ENCODE results near the gene RELT.

Gene RELT

DNA sequence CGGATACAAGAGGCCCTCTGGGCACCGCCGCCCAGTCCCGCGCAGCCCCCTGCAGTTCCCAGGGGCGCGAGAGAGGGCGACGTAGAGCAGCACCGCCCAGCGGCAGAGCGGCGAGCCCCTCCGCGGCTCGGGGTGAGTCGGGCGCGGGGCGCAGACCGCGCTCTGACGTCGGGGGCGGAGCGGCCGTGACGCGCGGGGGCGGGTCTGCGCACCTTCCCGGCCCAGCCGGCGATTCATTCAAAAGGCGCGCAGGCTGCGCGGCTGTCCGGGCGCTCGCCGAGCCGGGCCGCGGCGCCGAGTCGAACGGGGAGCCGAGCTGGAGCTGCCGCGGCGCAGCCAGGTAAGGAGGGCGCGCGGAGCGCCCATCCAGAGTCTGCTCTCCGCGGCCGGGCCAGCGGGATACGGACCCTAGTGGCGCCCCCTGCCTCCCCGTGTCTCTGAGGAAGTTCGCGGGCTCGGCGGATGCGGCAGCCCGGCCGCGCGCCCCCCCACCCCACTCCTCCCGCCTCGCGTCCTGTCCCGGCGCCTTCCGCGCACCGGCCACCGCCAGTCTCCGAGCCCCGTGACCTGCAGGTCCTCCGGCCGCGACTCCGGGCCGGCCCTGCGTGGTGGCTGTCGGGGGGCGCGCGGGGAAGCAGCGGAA is at the start of gene RELT:
TSS of gene RELT (plus strand) at position 240 of the 643 bp plus-strand sequence. CDS start 12,738 bp downstream, outside the sequence.
- peak; percentile 95 for DNase-seq

DNA sequence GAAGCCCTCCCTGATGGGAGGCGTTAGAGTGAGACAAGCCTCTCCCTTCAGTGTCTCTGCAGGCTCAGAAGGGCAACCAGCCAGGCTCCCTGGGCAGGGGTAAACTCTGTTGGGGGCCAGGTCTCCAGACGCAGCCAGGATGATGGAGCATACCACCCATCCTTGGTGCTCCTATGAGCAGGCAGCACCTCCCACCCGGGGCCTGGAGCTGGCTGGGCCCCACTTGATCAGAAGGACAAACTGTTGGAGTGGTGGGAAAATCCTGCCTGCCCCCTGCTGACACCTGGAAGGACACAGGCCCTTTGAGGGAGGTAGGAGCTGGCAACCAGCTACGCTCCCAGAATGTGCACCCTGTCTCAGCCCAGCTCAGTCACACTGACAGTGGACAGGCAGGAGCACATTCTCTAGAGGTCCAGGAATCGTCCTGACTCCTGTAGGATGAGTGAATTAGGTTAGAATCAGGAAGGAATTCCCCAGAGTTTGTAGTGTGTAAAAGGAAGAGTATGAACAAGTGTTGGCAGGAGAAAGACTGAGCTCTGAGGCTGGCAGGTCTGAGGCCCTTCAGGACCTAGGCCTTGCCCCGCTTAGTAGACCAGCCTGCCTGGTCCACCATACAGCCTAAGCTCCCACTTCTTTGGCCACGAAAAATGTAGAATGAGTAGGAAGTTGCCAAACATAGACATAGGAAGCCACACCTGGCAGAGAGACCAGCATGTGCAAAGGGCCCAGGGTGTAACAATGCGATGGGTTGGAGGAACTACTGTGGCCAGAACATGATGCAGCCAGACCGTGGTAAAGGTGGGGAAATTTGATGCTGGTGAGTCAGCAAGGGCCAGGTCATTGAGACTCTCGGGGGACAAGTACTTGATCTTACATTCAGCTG is 49.0 kb upstream of the RELT start:
- peak; percentile 18 for DNase-seq

DNA sequence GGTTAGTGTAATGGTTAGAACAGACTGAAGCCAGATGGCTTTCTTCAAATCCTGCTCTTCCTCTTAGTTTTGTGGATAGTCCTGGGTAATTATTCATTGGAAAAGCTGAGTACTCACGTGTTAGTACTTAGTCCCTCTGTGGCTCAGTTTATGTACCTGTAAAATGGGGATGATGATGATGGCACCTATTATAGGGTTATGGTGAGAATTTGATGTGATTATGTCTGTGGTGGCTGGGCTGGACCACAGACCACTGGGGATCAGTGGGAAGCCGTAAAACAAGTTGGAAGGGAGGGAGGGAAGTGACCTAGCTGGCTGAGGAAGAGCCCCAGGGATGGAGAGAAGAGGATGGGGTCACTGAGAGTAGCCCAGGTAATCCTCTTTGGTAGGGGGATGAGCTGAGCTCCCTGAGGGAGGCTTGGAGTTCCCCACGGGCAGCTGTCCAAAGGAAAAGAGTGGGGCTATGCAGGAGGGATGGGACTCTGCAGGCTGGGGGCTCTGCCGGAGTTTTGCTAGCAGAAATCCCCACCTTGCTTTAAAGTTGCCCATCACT is 48.3 kb upstream of the RELT start:
- no peak for DNase-seq

DNA sequence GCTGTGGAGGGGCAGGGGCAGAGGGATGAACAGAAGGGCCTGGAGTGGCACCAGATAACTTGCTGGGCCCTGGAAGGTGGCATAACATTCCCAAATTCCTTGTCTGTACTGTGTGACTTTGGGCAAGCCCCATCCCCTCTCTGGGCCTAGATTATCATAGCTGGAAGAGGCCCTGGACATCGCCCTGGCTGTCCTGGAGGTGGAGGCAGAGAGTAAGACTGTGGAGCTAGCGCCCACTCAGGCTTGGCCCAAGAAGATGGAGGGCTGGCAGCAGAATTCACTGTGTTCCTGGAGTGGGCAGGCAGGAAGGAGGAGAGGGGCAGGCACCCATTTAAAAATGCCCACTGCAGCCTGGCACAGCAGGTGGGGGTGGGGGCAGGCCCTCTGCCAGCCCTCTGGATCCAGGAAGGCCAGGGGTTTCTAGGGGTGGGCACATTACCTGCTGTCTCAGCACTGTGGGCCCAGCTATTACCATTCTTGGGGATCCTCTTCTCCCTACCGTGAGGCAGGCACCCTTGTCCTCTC is 45.6 kb upstream of the RELT start:
- no peak for DNase-seq

DNA sequence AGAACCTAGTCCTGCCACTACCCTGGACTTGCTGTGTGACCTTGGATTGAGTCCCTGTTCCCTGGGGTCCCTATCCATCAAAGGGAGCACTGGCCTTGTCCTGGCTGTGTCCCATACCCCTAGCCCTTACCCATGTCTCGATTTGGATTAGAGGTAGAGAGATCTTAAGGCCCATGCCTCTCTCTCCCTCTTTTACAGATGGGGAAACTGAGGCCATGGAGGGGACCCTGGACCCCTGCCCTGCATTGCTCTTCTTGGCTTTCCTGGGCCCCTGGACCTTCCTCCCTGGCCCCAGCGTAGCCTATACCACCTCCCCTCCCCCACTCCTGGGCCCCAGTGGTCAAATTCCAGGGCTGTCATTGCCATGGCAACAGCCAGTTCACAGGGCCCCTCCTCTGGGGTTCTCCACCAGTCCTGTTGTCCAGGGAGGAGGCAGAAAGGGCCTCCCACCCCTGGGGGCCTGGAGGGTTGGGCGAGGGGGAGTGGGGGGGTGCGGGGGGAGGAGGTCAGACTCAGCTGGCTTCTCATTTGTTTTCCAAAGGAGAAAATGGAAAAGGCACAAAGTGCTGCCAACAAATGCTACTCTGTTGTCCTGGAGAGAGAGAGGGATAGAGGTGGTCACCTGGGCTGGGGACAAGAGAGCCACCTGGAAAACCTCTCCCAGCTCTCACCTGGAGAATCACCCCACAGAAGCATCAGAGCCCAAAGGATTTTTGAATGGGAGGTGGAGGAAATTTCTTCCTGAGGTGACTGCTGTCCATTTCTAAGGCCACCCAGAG is 44.9 kb upstream of the RELT start:
- no peak for DNase-seq

- no peak for DNase-seq
Observed at GRCh38 chr11:73333173-73333572, 43.0 kb upstream of the RELT start.

DNA sequence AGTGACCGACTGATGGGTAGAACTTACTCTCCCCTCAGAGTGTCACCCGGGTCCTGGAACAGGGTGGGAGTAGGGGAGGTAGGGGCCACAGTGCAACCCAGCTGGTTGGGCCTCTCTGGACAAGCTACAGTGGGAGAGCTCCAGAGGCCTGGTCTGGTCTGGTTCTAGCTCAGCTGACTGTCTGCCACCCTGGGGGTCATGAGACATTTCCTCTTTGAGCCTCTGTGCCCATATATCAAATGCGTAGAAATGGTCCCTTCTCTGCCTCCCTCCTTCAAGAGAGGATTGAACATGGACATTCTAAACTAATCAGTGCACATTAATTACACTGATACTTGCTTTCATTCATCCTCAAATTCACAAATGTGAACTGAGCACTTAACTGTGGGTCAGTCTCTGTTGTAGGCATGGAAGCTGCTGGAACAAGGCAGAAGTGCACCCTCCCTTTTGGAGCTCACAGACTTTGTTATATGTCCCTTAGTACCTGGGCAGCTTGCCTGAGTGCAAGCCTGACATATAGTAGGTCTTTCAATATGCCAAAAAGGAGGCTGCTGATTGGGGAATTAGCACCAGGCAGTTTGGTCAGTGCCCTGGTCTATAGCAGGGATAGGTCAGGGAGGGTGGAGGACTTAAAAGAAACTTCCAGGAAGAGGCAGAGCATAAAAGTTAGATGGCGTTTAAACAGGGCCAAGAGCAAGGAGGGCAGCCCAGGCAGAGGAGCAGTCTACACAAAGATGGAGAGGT is 42.4 kb upstream of the RELT start:
- no peak for DNase-seq

DNA sequence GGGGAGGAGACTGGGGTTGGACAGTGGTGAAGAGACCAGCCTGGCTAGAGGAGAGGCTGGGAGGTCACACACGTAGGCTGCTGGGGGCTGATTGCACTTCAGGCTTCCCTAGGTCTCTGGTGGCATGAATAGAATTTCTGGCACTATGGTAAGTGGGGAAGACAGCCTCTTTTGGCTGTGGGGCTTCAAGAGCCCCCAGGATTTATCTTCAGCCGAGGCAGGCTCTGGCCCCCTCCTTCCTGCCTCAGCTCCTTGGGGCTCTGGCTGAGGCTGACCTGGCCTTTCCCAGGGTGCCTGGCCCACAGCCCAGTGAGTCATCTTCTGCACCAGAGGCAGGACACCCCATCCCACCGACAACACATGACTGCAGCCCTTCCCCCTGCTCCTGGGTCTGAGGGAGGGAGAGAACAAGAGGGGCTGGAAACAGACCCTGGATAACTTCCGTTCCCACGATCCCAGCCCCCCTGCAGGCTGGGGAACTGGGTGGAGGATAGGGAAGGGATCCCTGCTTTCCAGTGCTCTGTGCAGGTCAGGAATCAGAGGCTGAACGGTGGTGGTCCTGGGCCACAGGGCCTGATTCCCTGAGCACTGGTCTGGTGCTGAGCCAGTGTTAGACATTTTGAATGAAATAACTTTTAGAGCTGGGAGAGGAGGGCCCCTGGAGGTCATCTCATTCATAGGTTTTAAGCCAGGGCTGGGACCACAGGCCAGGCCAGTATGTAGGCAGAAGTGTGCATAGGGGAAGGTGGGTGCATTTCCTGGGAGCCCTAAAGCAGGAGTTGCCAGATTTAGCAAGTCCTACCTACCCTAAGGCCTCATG is 41.6 kb upstream of the RELT start:
- DNase-seq = no peak

DNA sequence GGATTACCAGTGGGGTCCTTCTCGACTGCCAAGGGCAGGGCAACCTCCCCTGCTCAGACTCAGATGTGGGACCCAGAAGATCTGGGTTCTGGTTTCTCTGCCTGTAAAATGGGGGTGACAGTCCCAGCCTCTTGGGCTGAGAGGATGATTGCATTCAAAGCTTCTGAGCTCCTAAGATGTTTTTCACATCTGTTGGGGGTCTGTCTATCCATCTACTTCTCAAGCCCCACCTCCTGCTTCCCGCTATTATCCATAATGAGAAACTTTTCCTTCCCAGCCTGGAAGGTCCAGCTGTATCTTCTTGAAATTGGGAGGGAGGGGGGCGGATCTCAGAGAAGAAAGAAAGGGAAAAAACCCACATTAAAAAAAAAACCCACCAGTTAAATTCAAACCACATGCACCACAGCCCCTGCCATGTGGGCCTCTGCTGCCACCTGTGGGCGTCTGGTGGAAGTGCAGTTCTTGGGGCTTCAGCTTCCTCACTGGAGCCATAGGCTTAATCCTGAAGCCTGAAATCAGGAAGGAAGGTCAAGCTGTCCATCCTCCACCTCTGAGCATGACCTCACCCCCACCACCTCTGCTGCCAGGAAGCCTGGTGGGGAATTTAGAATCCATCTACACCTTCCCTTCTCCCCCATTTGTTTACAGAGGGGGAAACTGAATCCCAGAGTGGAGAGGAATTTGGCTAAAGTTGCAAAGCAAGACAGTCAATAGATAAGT is 40.8 kb upstream of the RELT start:
- DNase-seq = peak; percentile 80

DNA sequence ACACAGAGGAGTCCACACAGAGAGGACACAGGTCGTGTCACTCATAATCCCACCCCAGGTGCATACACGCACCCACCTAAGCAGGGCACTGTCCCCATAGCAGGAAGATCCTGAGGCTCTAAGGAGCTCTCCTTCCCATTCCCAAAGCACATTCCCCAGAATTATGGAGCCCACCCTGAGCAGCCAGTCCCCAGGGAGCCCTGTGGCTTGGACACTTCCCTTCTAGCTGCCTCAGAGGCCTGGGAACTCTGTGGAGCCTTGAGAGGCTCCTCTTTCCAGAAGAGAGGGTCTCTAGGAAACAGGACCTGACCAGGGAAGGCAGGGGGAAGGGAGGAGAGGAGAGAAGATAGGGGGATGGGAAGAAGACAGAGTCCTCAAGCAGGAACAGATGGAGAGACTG is 38.4 kb upstream of the RELT start:
- no peak for DNase-seq

DNA sequence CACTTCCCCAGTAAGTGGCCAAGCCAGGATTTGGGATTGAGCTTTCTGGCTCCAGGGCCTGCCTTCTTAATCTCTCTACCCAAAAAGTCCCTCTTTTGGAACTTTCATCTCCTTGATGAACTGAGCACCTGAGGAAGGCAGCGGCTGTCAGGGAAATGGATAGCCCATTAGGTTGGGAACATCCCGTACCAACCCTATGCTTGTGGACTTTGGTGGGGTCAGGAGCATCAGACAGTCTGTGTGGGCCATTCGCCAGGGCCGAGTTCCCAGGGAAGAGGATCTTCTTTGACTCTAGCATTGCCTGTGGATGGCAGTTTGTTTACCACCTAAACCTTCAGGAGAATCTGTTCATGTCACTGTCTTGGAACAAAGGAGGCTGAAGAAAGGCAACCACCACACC is 37.9 kb upstream of the RELT start:
- no peak for DNase-seq

DNA sequence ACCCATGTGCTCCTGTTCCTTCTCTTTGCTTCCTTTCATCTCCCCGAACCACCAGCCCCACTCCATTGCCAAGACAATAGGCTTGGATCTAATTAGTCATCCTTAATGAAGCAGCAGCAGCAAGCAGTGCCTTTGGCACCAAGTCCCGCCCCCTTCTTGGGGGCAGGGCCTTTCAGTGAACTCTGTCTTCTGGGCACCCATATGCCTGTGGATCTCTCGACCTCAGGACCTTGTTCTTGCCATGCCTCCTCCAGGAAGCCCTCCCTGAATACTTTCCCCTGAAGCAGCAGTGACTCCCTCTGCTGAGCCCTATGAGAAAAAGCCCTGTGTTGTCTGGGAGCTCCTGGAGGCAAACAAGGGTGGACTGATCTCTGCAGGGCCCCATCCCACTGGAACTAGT is 36.0 kb upstream of the RELT start:
- DNase-seq = no peak

DNA sequence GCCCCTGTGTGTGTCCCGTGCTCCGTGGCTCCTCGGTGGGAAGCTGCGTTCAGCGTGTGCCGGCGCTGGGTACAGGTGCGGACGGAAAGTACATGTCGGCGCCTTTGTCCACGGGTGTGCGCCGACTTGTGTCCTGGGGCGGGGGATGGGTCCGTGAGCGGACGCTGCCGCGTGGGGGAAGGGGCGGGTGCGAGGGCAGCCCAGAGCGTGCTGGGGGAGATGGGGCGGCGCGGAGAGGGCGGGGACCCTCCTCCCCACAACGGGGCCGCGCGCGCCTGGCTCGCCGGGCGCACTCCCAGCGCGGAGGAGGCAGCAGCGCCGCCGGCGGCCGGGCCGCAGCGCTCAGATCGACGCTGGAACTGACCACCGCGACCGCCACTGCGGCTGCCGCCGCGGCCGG is 33.6 kb upstream of the RELT start:
- no peak for DNase-seq

- DNase-seq = no peak
Observed at GRCh38 chr11:73343076-73343873, 32.9 kb upstream of the RELT start.

DNA sequence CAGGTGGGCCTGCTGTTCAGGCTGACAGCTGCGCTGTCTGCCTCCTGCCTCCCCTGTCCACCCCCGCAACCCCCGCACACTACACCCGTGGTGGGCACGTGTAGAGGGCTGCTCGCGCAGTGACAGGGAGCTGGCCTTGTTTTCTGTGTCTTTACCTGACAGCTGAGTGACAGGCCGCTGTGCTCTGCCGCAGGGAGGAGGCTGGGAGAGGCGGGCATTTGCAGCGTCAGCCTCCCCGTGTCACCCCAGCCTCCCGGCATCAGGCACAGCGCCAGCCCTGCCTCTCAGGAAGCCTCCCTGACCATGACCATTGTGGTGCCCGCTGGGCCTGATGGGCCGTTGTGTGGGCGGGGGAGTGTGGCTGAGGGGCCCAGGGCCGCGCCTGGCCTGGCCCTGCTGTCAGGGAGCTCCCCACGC is 32.0 kb upstream of the RELT start:
- no peak for DNase-seq

DNA sequence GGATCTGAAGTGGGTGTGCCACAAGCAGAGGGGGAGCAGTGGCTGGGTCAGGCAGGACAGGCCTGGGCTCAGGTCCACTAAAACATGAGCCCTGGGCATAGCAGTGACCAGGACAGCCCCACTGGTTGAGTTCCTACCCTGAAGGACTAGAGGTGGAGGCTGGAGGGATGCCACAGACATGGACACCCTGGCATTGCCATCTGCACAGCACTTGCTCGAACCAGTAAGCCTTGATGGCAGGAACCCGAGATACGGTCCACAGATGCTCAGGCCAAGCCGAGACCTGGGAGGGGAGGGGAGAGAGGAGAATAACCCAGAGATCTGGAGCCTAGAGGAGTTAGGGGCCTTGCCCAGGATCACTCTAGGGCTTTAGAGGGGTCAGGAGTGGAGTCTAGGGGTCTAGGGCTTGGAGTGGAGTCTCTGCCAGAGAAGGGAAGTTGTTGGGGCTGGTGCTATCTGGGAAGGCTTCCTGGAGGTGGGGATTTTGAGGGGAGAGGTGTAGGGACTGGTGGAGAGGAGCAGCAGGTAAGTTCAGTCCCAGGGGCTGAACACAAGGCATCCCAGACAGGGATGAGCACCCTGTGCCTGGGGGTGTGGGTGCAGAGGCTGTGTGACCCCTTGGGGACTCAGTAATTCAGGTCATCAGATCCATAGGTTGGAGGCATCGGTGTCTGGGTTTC is 30.6 kb upstream of the RELT start:
- no peak for DNase-seq

DNA sequence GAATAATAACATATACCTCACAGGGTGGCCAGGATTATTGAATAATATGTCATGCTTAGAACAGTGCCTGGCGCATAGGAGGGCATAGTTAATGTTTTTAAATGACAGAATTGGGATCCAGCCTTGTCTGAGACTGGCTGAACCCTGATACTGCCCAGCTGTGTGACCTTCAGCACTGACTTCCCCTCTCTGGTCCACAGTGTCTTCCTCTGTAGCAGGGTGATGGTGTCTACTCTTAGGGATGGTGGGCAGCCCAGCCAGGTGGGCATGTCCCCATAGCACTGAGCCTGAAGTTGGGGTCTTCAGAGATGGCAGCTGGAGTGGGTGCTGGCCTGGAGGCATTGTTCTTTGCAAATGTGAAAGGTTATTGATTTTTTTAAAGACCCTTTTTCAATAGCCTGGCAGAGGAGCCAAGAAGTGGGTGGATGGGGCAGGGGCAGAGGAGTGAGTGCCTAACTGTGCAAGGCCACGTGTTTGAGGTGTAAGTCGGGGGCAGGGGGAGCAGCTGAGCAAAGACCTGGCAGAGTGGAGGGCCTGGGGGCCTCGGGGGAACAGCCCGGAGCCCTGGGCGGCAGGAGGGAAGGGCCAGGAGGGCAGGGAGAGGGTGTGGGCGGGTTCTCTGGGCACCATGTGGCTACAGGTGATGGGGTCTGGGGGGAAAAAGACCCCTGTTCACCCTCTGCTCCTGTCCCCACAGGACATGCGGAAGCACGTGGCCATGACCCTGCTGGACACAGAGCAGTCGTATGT is 29.8 kb upstream of the RELT start:
- no peak for DNase-seq

GRCh38 chr11:73347067-73347466 is 29.1 kb upstream of the RELT start:
- DNase-seq = no peak

Data from activated CD4-positive, alpha-beta T cell treated with anti-CD3 and anti-CD28 coated beads, Interleukin-10, Interleukin-2, amounts not matched to agents 100 ng/mL and 50 ng/mL, durations not matched to agents 16 hours and 8 hours (primary cell).